HG03039 (cell line): Measurements from ENCODE around the gene FGF14.

Source experiments
- ATAC-seq: cut with Tn5 transposase; IDR thresholded peaks from one replicate; pipeline ENCODE4 v1.9.1; 2021; ENCODE audit warnings: mild to moderate bottlenecking, moderate library complexity; ENCODE audit not compliant: unreplicated experiment

Gene FGF14

DNA sequence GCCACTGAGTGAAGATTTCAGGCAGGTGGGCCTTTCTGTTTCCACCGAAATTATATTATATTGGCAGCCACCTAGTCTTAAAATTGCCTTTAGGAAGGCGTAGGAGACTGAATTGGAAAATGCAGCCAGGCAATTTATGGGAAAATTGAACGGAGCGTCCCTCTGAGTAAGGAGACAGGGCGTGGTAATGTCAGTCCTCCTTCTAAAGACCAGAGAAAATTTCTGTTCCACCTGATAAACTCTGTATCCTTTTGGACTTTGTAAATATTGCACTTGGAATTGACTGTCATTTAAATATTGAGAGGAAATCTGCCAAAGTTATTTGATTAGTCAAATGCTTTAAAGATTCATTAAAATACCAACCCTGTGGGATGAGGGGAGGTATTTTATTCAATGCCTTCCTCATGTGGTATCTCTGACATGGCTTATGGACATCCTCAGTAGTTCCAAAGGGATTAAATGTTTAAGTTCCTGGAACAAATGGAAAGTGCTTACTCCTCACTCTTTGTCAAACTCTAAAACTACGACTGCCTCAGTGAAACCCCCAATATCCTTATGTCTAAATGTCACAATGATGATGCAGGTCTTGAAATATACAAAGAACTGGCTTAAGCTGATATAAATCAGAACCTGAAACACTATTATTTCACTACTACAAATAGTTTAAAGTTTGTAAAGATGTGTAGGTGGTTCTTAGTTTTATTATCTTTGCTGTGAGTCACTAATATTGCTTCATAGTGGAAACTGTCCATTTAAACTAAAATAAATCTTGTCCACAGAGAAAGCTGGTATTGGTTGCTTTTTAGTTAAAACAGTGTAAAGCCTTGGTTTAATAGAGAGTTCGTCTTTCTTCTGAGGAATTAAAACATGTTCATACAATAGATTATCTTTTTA, 203.2 kb downstream of the FGF14 start:
- ATAC-seq, result no peak

DNA sequence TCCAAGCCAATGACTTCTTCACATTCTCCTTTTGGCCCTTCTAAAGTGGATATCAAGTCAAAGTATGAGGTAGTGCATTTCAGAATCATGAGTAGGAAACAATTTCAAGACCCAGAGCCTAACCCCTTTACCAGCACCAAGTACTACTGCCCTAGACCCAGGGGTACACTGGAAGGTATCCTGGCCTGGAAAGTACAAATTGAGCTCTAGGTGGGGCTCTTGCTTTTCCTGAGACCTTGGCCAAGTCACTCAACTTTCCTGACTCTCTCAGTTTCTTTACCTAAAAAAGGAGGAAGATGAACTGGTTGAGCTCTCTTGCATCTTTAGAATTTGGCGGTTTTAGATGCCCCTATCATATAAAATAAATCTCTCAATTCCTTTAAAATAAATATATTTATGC, 204.7 kb downstream of the FGF14 start:
- ATAC-seq, result no peak

DNA sequence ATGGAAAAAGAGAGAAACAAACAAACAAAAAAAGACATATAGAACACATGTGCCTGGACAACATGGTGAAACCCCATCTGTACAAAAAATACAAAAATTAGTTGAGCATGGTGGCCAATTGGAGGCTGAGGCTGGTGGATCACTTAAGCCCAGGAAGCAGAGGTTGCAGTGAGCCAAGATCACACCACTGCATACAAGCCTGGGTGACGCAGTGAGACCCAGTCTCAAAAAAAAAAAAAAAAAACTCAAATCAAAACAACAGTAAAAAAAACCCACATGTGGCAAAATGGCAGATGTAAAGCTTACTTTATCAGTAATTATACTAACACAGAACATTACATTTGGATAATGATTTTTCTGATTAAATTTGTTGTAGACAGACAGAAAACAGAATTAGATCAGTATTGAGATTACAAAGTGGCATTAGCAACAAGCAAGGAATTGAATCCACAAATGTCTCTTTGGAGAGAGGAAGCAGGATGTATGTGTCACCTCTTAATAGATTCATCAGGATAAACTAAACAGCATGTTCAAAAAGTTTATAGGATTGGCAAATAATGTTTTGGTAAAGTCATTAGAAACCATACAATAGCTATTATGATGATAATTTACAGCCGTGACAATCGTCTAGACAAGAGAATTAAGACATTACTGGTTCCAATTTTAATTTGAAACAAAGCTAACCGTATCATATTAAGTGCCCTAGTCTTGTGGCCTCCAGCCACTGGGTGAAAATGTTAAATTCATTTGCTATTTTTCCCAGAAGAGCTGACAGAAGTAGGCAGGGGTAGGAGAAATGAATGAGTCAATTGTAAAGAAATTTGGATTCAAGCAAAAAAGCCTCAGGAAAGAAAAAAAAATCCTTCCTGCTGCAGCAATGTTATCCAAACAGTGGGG, 206.0 kb downstream of the FGF14 start:
- no peak for ATAC-seq

DNA sequence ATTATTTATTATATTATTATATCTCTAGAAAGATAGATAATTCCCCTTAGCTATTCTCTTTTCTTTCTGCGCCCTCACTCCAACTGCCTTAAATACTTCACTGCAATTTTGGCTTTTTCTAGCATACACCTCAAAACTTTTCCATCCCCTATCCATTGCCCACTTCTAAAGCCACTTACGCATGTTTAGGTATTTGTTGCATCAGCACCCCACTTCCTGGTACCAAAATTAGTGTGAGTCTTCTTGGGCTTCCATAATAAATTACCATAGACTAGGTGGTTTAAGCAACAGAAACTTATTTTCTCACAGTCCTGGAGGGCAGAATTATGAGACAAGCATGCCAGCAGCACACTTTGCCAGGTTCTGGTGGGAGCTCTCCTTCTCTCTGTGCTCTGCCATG, 209.0 kb downstream of the FGF14 start:
- ATAC-seq, result no peak

- ATAC-seq, result no peak
Measured at GRCh38 chr13:102191951-102192502, 209.8 kb downstream of the FGF14 start.

DNA sequence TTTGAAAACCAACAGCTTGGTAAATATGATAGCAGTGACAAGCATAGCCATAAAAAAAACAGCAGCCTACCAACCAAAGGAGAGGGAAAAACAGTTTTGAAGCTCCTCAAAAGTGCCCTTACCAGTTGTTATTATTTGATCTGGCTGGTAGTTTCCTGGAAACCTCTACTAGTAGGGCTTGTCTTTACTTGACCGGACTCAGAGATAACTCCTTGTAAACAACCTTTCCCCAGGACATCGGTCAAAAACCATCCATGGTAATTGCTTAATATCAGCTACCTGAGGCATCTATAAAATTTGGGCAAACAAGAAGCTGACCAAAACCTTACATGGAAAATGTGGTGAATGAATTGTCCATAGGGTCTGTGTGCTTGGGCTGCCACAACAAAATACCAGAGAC, 210.9 kb downstream of the FGF14 start:
- no peak for ATAC-seq

DNA sequence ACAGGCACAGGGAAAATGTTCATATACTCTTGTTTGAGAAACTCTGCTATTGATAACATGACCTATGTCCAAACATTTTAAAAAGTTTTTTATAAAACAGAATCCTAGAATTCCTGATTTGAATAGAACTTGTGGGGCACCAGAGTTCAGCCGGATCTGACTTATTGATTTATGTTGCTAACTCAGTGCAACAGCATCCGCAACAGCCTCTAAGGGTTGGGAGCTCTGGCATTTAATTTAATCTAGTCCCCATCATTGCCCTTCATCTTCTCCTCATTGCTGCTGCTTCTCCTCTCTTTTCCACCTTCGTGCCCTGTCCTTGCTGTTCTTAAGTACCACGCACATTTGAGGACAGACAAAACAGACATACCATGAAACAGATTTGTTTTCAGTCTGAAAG, 214.5 kb downstream of the FGF14 start:
- no peak for ATAC-seq

DNA sequence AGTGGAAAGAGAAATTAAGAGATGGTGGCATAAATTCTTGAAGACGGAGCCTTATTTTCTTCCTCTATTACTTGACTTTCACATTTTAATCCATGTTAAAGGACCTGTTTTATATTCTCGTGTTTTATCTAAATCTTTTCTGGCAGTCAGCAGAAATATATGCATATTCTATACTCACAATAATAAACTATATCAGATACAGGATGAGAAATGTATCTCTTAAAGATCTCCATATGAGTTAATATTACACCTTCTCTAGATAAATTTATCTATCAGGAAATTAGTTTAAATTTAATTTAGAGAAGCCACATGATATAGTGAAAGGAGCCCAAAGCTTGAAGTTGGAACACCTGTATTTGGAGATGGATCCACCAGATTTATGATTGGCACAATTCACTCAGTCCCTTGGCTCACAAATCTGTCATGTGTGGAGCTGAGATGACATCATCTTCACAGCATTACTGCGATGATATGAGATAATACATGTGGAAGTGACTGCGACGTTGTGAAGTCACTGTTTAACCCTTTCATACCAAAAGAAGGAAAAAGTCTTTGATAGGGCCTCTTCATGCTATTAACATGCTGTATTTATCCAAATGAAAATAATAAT, 216.4 kb downstream of the FGF14 start:
- ATAC-seq, result no peak

DNA sequence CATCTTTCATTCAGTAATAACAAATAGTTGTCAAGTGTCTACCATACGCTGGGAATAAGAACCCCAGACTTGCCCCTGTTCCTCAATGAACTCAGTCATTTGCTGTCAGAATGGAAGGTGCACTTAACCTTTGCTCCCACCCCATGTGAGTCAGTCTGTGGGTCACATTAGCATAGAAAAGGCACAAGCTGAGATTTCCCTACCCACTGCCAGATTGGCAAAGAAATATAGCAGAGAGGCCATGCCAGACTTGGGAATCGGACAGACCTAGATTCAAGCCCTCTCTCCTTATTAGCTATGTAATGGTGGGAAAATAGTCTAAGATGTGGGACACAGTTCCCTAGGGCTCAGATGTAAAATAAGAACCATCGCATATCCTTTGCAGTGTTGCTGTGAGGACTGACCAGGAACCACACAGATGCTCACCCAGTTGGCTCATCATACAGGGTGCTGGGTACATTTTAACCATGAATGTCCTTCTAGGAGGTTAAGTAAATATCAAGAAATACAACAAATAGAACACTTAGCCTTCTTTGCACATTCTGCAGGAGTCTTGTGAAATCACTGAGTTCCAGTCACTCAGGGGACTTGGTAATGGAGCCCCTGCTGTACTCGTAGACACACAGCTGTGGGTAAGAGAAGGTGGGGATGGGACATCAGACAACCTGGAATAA, 218.2 kb downstream of the FGF14 start:
- ATAC-seq, result no peak

DNA sequence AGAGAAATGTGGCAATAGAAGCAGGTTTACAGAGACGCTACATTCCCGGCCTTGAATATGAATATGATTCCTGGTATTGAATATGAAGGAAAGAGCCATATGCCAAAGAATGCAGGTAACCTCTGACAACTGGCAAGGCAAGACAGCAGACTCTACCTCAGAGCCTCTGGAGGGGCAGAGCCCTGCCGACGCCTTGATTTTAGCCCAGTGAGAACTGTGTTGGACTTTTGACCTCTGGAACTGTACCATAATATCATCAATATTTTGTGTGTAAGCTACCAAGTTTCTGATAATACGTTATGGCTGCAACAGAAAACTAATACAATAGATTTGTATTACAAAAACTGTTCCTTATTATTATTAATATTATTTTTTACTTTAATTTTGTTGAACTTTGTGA, 219.7 kb downstream of the FGF14 start:
- no peak for ATAC-seq

- no peak for ATAC-seq
Measured at GRCh38 chr13:102177431-102177830, 224.4 kb downstream of the FGF14 start.

GRCh38 chr13:102176846-102177245, 225.0 kb downstream of the FGF14 start:
- no peak for ATAC-seq

- ATAC-seq, result no peak
Measured at GRCh38 chr13:102172406-102172805, 229.4 kb downstream of the FGF14 start.

- ATAC-seq, result no peak
Measured at GRCh38 chr13:102170305-102170704, 231.5 kb downstream of the FGF14 start.

GRCh38 chr13:102169471-102170015, 232.3 kb downstream of the FGF14 start:
- ATAC-seq, result no peak

- ATAC-seq, result no peak
Measured at GRCh38 chr13:102152790-102153189, 249.1 kb downstream of the FGF14 start.

DNA sequence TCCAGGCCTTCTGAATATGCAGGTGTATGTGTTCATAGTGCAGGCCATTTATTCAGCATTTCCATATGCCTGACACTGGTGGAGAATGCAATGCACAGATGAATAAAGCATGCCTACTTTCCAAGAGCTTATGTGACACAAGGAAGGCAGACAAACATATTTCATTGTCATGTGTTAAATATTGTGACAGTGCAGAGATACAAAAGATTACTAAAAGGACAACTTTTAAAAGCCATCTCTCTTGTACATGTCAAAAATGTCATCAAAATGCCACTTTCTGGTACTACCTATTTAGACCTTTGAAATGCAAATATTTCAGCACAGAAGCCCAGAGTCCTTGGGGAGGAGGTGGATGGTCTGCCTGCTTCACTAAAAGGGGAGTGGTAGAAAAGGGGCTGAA, 254.5 kb downstream of the FGF14 start:
- no peak for ATAC-seq

DNA sequence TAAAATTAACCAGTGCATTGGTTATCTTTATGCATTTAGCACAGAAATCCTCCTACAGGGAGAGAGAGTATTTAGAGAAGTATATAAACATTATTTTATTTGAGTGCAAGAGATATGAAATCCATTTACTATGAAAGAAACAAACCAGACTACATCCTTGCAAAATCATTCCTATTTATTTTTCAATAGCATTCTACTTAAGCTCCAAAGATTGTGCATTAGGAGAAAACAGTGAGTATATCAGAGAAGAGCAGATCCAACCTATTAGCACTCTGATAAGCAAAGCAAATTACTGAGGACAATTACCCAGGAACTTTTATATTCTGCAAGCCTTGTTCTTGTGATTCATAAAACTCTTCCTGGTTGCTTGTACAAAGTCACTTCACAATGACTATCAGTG, 256.1 kb downstream of the FGF14 start:
- ATAC-seq, result no peak

DNA sequence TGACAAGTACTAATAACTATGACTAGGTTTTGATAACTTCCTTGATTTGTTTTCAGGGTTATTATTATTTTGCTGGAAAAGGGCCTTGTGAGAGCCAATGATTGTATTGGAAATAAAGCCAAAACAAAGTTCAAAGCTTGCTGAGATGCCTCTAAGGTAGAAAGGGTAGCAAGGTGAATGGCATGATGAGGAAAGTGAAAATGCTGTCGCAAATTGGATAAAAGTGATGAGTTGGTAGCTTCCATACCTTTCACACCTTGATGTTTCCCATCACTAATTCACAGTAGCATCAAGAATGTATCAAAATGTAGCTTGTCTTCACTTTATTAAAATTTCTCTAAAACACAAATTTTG, 259.4 kb downstream of the FGF14 start:
- no peak for ATAC-seq
